Measurements from ENCODE around the gene ATG7.
"Not testable (repeated sequence)": the region's sequence is repeated elsewhere in the genome, so short reads cannot be mapped to it uniquely, and the experiment has no call there.

The ATG7 gene

DNA sequence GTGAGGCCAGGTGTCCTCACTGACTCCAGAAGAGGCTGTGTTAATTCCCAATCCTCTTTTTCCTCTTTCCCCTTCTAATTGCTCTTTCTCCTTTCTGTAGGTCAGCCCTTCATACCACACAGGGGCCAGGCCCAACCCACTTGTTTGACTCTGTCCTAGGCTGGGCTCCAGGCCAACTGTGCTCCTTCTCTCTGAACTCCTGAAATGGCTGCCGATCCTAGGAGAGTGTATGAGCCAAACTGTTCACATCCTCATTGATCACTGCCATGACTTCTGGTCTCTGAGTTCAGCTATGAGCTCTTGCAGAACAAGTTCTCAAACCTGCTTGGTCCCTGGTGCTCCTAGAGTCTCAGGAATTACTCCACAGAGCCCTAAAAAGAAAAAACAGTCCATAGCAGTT, 226.4 kb downstream of the ATG7 start:
- Histone ChIP-seq H3K4me3 (no peak overlapping the region), H3K27ac (peak overlapping the region in 1 of 2 donors; percentile 35)
- no peak for DNase-seq (ENCODE audit: low spot score)
- TF ChIP-seq, protein P1, sequence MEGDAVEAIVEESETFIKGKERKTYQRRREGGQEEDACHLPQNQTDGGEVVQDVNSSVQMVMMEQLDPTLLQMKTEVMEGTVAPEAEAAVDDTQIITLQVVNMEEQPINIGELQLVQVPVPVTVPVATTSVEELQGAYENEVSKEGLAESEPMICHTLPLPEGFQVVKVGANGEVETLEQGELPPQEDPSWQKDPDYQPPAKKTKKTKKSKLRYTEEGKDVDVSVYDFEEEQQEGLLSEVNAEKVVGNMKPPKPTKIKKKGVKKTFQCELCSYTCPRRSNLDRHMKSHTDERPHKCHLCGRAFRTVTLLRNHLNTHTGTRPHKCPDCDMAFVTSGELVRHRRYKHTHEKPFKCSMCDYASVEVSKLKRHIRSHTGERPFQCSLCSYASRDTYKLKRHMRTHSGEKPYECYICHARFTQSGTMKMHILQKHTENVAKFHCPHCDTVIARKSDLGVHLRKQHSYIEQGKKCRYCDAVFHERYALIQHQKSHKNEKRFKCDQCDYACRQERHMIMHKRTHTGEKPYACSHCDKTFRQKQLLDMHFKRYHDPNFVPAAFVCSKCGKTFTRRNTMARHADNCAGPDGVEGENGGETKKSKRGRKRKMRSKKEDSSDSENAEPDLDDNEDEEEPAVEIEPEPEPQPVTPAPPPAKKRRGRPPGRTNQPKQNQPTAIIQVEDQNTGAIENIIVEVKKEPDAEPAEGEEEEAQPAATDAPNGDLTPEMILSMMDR (IDR thresholded peaks at IDR 0.05): no peak

DNA sequence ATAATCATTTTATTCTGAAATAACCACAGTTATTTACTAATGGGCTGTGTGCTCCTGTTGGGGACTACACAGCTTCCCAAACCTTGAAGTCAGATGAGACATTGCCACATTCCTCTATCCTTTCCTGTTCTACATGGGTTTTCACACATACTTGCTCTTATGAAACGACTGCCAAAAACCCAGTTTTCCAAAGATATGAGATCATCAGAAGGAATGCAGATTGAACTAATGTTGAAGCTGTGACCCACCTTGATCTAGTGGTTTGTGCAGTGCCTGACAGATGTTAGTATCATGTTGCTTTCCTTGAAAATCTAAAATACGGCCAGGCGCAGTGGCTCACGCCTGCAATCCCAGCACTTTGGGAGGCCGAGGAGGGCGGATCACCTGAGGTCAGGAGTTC, 226.9 kb downstream of the ATG7 start:
- no peak for DNase-seq (ENCODE audit: low spot score)
- TF ChIP-seq, protein P1 (IDR thresholded peaks at IDR 0.05): no peak
- Histone ChIP-seq H3K27ac (no peak overlapping the region), H3K4me3 (no peak overlapping the region)

DNA sequence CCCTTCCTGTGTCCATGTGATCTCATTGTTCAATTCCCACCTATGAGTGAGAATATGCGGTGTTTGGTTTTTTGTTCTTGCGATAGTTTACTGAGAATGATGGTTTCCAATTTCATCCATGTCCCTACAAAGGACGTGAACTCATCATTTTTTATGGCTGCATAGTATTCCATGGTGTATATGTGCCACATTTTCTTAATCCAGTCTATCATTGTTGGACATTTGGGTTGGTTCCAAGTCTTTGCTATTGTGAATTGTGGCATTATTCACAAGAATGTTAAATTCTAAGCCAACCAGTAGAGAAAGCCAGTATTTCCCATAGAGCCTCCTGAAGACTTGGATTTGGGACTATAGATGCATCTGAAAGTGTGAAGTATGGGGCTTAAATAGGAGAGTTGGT, 230.2 kb downstream of the ATG7 start:
- DNase-seq (ENCODE audit: low spot score); H3K27ac ChIP-seq; H3K4me3 ChIP-seq: not testable (repeated sequence)

DNA sequence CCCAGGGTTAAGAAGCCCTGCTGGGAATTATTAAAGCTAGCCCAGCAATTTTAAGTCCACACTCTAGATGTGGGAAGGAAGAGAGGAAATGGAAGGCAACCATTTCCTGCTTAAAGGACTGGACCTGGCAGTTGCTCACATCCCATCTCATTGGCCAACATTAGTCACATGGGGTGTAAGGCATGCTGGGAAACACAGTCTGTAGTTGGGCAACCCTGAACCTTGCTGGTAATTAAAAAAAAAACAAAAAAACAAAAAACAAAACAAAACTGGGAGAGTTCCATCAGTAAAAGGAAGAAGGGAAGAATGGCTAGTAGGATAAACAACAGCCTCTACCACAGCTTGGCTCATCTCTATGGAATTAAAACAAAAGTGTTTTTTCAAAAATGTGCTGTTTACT, 235.5 kb downstream of the ATG7 start:
- DNase-seq (ENCODE audit: low spot score): no peak
- no peak overlapping the region for H3K4me3 ChIP-seq
- peak overlapping the region; percentile 83 to 86 for H3K27ac ChIP-seq
- TF ChIP-seq, protein P1 (IDR thresholded peaks at IDR 0.05): no peak

DNA sequence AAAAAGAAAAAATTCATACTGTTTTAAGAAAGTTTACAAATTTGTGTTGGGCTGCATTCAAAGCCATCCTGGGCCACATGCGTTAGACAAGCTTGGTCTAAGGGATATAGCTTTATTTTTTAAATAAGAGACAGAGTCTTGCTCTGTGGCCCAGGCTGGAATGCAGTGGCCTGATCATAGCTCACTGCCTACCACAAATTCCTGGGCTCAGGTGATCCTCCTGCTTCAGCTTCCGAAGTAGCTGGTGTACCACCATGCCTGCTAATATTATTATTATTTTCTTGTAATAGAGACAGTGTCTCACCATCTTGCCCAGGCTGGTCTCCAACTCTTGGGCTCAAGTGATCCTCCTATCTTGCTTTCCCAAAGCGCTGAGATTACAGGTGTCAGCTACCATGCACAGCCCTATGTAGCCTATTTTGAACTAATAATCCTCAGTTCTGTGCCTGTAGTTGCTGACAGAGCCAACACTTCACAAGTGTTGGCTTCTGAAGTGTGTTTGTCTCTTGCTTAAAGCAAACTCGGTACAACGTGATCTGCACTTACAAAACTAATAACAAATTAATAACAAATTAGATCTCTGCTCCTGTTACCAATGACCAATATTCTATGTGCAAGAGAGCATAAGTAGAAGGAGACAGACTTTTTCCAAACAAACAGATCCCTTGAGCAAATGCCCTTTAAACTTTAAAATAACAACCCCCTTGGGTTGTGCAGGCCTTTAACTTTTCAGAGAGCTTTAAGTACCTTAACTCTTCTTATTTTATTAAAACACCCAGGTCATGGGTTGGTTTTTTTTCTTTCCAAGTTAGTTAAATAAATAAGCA, 236.4 kb downstream of the ATG7 start:
- Histone ChIP-seq H3K27ac (peak overlapping the region; percentile 83 to 86), H3K4me3 (peak overlapping the region; percentile 8)
- TF ChIP-seq, protein P1 (IDR thresholded peaks at IDR 0.05): no peak
- no peak for DNase-seq (ENCODE audit: low spot score)

DNA sequence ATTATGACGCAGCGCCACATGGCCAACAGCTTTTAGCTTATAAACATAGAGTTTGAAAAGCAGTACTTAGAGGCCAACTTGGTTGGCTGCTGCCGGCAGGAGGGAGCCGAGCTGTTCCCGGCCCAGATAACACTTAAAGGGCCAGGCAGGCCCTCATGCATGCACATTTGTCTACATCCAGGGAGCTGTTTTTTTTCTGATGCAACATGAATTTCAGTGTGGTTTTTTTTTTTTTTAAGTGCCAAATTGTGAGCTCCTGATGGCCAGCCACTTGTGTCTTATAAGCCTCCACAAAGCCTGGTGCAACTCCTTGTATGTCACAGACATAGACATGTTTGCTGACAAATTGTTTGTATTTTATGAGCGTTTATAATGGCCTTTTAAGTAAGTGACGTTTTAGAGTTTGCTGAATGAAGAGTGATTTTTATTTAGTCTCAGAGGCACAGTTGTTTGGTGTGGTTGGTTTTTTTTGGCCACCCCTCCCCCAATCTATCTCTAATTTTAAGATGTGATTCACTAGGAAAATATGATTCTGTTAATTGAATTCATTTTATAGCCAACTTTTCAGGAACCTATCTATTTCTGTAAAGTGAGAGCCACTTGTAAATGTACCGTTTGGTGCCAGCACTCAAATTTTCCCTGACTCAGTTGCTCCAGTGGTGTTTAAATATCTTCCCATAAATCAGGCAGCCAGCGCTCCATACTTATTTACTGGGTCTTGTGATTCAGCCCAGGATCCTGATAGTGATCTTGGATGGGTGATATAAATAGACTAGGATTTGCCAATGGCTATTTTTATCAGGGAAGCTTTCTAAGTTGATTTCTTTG, 237.2 kb downstream of the ATG7 start:
- DNase-seq (ENCODE audit: low spot score): peak; percentile 87
- peak overlapping the region; percentile 8 for H3K4me3 ChIP-seq
- H3K27ac ChIP-seq: peak overlapping the region; percentile 83 to 86
- TF ChIP-seq, protein P1 (IDR thresholded peaks at IDR 0.05): no peak

DNA sequence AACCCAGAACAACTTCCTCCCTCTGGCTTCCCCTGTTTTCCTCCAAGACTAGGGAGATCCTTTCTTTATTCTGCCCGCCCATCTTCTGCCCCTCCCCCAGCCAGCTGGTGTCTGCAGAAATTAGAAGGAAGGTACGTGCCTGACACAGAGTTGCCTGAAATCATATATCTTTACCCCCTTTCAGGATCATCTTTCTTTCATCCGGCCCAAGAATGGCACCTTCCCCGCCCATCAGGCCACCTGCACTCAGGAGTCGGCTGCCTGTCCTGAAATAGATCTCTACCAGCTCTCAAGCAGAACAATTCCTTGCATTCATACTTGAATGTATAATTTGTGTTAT, 237.8 kb downstream of the ATG7 start:
- TF ChIP-seq, protein P1 (IDR thresholded peaks at IDR 0.05): no peak
- Histone ChIP-seq H3K27ac (peak overlapping the region; percentile 83 to 86), H3K4me3 (no peak overlapping the region)
- DNase-seq (ENCODE audit: low spot score): no peak

Measured in coronary artery (tissue), 2 donors.